Measurements from ENCODE around the gene WDR70. TPM values are rescaled to one million over a fixed set of nuclear protein-coding genes. Genes with fewer than 3 reads are reported as not detected.
A peak's percentile ranks its signal among the peaks of the same experiment; 100 is the strongest.

Gene WDR70
- total and polyA plus RNA-seq, 2 donors (not counting 1 experiment from before 2014, with no cell fraction given): 31.4 to 34.0 TPM

- no peak for TF ChIP-seq CTCF (conservative IDR thresholded peaks at IDR 0.05 in 1 of 2, IDR thresholded peaks at IDR 0.05 in 1 of 2; ENCODE audit: low read depth in 1 of 2, low read length in 2 of 2)
- no peak for TF ChIP-seq EZH2 (IDR thresholded peaks at IDR 0.05; ENCODE audit: low read length, missing control alignments)
- no peaks in the 10 kb centered on the region for H4K20me1 ChIP-seq (ENCODE audit: control insufficient read depth, extremely low read depth, insufficient read depth, low read length)
- no peaks in the 10 kb centered on the region for H3K9me3 ChIP-seq (ENCODE audit: control insufficient read depth, insufficient read depth, low read depth, low read length)
- H3K4me3 ChIP-seq (replicated peaks in 1 of 4; ENCODE audit: control extremely low read depth in 1 of 4, insufficient read depth in 1 of 4, low read depth in 3 of 4, low read length in 4 of 4): no peak overlapping the region
- no peak overlapping the region for H3K27ac ChIP-seq (ENCODE audit: insufficient read depth, low read length)
- DNase-seq (ENCODE audit: low read depth in 2 of 2): no peak
- H2AFZ ChIP-seq (ENCODE audit: low read length): no peak overlapping the region
- H3K4me2 ChIP-seq (ENCODE audit: extremely low read depth, insufficient read depth, low read length): no peak overlapping the region
- no peak overlapping the region for H3K9ac ChIP-seq (ENCODE audit: insufficient read depth, low read length)
- H3K4me1 ChIP-seq (ENCODE audit: control insufficient read depth, extremely low read depth, insufficient read depth, low read length): peaks cover 4% of the 10 kb centered on the region
- no peaks in the 10 kb centered on the region for H3K27me3 ChIP-seq (ENCODE audit: control insufficient read depth, insufficient read depth, low read length)
- H3K79me2 ChIP-seq (ENCODE audit: control insufficient read depth, insufficient read depth, low read length): no peaks in the 10 kb centered on the region
- no peaks in the 10 kb centered on the region for H3K36me3 ChIP-seq (ENCODE audit: control insufficient read depth, insufficient read depth, low read length)
Observed at GRCh38 chr5:37714756-37715155, 335.6 kb downstream of the WDR70 start.

GRCh38 chr5:37715361-37715760 is 336.2 kb downstream of the WDR70 start:
- no peaks in the 10 kb centered on the region for H3K27me3 ChIP-seq (ENCODE audit: control insufficient read depth, insufficient read depth, low read length)
- H3K9me3 ChIP-seq (ENCODE audit: control insufficient read depth, insufficient read depth, low read depth, low read length): no peaks in the 10 kb centered on the region
- DNase-seq (ENCODE audit: low read depth in 2 of 2): peak in 1 of 2 donors; percentile 40
- TF ChIP-seq CTCF (conservative IDR thresholded peaks at IDR 0.05 in 1 of 2, IDR thresholded peaks at IDR 0.05 in 1 of 2; ENCODE audit: low read depth in 1 of 2, low read length in 2 of 2): no peak
- no peak for TF ChIP-seq EZH2 (IDR thresholded peaks at IDR 0.05; ENCODE audit: low read length, missing control alignments)
- H3K27ac ChIP-seq (ENCODE audit: insufficient read depth, low read length): no peak overlapping the region
- no peaks in the 10 kb centered on the region for H3K79me2 ChIP-seq (ENCODE audit: control insufficient read depth, insufficient read depth, low read length)
- no peaks in the 10 kb centered on the region for H3K36me3 ChIP-seq (ENCODE audit: control insufficient read depth, insufficient read depth, low read length)
- H3K4me3 ChIP-seq (replicated peaks in 1 of 4; ENCODE audit: control extremely low read depth in 1 of 4, insufficient read depth in 1 of 4, low read depth in 3 of 4, low read length in 4 of 4): no peak overlapping the region
- no peak overlapping the region for H3K4me2 ChIP-seq (ENCODE audit: extremely low read depth, insufficient read depth, low read length)
- H4K20me1 ChIP-seq (ENCODE audit: control insufficient read depth, extremely low read depth, insufficient read depth, low read length): no peaks in the 10 kb centered on the region
- no peak overlapping the region for H3K9ac ChIP-seq (ENCODE audit: insufficient read depth, low read length)
- H2AFZ ChIP-seq (ENCODE audit: low read length): no peak overlapping the region
- peaks cover 4% of the 10 kb centered on the region for H3K4me1 ChIP-seq (ENCODE audit: control insufficient read depth, extremely low read depth, insufficient read depth, low read length)

- no peaks in the 10 kb centered on the region for H4K20me1 ChIP-seq (ENCODE audit: control insufficient read depth, extremely low read depth, insufficient read depth, low read length)
- no peaks in the 10 kb centered on the region for H3K9me3 ChIP-seq (ENCODE audit: control insufficient read depth, insufficient read depth, low read depth, low read length)
- H3K4me2 ChIP-seq (ENCODE audit: extremely low read depth, insufficient read depth, low read length): no peak overlapping the region
- TF ChIP-seq EZH2 (IDR thresholded peaks at IDR 0.05; ENCODE audit: low read length, missing control alignments) (no peak), CTCF (conservative IDR thresholded peaks at IDR 0.05 in 1 of 2, IDR thresholded peaks at IDR 0.05 in 1 of 2; ENCODE audit: low read depth in 1 of 2, low read length in 2 of 2) (no peak)
- no peaks in the 10 kb centered on the region for H3K27me3 ChIP-seq (ENCODE audit: control insufficient read depth, insufficient read depth, low read length)
- H3K79me2 ChIP-seq (ENCODE audit: control insufficient read depth, insufficient read depth, low read length): no peaks in the 10 kb centered on the region
- H3K4me3 ChIP-seq (replicated peaks in 1 of 4; ENCODE audit: control extremely low read depth in 1 of 4, insufficient read depth in 1 of 4, low read depth in 3 of 4, low read length in 4 of 4): no peak overlapping the region
- peaks cover 4% of the 10 kb centered on the region for H3K4me1 ChIP-seq (ENCODE audit: control insufficient read depth, extremely low read depth, insufficient read depth, low read length)
- DNase-seq (ENCODE audit: low read depth in 2 of 2): no peak
- H2AFZ ChIP-seq (ENCODE audit: low read length): no peak overlapping the region
- no peaks in the 10 kb centered on the region for H3K36me3 ChIP-seq (ENCODE audit: control insufficient read depth, insufficient read depth, low read length)
- H3K27ac ChIP-seq (ENCODE audit: insufficient read depth, low read length): no peak overlapping the region
- H3K9ac ChIP-seq (ENCODE audit: insufficient read depth, low read length): no peak overlapping the region
Observed at GRCh38 chr5:37715992-37716391, 336.9 kb downstream of the WDR70 start.

All from fibroblast of lung (primary cell).